Stimulated activated naive CD4-positive, alpha-beta T cell (primary cell): Measurements from ENCODE around the gene NCOA5.
"Not testable (repeated sequence)": the region's sequence is repeated elsewhere in the genome, so short reads cannot be mapped to it uniquely, and the experiment has no call there.

ENCODE experiments used
- DNase-seq, 6 experiments: peaks; one replicate each; lab custom pipeline; 2025; lab: John Stamatoyannopoulos, UW

The NCOA5 gene

DNA sequence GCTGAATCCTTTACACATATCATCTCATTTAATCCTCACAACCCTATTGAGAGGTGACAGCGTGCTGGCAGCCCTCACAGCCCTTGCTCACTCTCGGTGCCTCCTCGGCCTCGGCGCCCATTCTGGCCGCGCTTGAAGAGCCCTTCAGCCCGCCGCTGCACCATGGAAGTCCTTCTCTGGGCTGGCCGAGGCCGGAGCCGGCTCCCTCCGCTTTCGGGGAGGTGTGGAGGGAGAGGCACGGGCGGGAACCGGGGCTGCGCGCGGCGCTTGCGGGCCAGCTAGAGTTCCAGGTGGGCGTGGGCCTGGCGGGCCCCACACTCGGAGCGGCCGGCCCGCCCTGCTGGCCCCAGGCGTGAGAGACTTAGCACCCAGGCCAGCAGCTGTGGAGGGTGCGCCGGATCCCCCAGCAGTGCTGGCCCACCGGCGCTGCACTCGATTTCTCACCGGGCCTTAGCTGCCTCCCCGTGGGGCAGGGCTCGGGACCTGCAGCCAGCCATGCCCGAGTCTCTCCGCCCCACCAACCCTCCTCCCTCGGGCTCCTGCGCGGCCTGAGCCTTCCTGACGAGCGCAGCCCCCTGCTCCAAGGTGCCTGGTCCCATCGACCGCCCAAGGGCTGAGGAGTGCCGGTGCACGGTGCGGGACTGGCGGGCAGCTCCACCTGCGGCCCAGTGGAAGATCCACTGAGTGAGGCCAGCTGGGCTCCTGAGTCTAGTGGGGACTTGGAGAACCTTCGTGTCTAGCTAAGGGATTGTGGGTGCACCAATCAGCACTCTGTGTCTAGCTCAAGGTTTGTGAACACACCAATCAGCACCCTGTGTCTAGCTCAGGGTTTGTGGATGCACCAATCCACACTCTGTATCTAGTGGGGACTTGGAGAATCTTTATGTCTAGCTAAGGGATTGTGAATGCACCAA lies 2.1 kb upstream of the NCOA5 start:
- DNase-seq, result not testable (repeated sequence)

DNA sequence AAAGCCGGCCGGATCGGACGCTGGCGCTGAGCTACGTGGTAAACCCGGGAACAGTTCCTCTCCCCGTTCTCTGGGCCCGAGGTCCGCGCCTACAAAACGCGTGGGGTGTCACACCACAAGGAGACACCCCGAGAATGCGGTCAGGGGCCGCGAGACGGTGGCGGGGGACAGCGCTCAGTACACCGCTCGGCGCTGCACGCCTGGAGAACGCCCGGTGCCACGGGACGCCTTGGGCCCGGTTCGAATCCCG lies 670 bp downstream of the NCOA5 start:
- no peak for DNase-seq

DNA sequence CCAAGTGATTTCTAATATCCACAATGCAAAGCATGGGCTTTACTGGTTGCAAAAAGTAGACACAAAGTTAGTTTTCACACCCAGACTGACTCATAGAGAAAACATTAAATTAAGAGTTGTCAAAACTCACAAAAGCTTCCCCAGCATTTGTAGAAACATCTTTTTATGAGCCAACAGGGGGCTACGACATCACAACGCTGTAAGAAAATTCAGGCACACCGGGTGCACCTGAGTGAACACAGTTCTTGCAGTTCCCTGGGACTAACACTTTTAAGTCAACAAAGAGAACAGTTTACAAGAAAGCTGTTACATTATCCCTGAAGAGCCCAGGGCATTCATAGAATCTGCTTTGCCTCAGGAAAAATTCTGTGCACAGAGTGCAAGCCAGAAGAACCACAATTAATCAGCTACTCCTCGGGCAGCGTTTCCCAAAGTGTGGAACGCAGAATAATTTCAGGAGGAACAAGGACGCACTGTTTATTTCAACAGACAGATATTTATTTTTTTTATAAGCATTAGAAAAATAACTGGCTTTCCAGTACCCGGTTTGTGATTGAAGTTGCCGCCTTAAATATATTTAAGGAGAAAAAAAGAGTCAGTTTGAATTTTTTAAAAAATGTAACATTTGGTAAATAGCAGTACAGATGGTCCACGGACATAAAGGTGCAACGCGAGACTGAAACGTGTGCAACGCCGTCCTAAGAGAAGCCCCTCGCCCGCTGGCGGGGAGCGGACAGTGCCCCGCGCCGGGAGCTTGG lies 1.2 kb downstream of the NCOA5 start:
- DNase-seq, result no peak

DNA sequence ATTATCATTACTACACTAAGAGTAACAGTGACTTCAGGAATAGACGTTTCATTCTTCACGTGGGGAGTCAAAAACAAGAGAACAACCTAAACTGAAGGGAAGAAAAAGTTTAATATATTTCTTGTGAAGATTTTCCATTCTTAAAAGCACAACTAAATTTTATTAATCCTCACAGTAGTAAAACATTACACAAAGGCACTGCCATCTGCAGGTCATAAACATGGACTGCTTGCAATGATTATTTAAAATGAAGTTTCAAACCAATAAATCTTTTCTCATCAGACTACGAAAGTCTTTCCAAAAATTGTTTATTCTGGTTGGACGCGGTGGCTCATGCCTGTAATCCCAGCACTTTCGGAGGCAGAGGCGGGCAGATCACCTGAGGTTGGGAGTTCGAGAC lies 2.6 kb downstream of the NCOA5 start:
- peak in 2 of 6 experiments; percentile 8 to 13 for DNase-seq

DNA sequence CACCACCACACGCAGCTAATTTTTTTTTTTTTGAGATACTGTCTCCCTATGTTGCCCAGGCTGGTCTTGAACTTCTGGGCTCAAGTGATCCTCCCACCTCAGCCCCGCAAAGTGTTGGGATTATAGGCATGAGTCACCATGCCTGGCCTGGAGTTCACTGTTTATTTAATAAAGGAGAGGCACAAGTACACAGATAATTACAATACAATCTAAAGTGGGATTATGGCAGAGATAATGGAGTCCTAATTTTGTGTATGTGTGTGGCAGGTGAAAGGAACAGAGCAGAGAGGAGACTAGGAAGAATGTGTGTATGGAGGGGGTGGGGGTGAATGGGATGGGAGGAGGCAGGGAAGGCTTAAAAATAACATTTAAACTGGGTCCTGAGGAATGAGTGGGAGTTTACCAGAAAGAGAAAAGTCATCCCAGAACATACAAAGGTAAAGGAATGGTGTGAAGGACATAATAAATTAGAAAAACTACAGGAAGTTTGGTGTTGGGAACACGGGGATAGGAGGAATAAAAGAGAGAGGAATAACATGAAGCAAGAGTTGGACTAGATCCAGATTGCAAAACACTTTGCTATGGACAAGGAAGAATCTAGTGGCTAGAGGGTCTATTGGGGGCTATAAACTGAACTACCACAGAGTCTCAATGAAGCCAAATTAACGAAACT lies 4.4 kb downstream of the NCOA5 start:
- DNase-seq, result no peak

DNA sequence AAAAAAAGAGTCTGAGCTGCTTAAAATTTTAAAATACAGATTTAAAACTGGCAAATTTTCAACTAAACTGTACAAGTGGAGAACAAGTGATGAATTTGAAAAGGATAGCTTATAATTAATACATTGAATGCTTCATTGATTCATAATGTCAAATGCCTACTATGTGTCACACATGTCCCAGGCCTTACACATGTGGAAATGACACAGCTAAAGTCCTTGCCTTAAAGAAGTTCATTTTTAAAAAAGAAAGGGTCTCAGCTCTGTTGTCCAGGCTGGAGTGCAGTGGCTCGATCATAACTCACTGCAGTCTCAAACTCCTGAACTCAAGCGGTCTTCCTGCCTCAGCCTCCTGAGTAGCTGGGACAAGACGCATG lies 5.0 kb downstream of the NCOA5 start:
- DNase-seq, result no peak

DNA sequence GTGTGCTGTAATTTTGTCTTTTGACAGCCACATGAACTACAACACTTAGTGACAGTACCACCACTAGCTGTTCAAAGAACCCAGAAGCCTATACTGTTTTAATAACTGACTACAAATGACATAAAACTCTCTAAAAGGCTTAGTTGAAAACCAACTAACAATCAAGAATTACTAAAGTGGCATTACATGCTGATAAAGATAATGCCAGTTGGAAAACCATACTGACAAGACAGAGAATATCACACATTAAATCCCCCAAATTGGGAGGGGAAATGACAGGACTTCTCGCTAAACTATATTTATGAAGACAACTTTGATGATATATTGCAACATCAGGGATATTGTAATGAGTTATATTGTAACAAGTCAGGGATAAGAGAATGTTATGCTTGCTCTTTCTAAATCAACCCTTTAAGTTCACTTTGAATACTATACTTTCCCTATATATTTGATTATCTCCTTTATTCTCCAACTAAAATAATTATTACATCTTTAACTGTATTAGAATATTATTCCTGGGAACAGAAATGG lies 6.2 kb downstream of the NCOA5 start:
- DNase-seq, result no peak

DNA sequence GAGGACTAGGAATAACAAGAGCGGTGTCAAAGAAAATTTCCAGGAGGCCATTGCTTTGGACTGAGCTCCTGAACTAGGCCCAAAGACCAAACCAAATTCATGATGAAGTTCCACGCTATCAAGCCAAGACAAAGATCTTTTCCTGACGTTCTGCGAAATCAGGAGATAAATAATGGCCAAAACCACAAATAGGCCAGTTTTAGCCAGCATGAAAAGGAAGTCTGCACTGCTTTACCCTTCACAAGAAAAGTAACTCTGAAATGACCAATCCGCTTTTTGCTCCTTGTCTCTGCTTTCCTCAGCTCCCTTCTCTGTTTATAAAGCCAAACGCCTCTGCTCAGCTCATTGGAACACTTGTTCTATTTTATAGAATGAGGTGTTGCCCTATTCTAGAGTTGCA lies 6.7 kb downstream of the NCOA5 start:
- DNase-seq, result no peak

DNA sequence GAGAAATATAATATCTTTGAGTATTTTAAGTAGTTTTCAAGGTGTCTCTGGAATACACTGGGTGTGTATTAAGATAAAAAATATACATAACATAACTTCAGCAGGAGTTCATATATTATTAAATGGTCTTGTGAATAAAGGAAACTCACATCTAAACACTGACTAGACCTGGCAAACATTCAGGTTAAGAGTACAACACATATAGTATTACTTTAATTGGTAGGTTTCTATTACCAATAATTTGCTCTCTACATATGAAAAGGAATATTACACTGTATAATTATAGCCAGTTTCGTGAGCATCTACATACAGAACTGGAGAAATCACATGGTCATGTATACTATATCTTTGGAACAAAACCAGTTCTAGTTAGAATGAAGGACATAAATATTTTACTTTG lies 8.7 kb downstream of the NCOA5 start:
- DNase-seq, result no peak

DNA sequence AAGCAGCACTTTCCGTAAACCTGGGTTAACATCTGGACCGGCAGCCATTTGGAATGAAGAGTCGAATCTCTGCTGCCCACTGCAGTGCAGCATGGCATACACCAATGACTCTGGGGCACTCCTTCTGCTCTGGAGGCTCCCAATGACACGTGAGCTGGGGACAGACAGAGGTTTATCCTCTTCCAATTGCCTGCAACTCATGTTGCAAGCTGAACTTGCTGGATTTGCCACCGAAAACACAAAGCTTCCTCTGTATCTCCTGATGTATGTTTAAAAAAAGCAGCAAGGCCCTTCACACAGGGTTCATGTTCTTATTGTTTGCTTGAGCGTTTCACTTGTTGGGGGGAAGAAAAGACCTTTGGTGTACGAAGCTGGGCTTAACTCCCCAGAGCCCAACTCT lies 10.8 kb downstream of the NCOA5 start:
- no peak for DNase-seq

DNA sequence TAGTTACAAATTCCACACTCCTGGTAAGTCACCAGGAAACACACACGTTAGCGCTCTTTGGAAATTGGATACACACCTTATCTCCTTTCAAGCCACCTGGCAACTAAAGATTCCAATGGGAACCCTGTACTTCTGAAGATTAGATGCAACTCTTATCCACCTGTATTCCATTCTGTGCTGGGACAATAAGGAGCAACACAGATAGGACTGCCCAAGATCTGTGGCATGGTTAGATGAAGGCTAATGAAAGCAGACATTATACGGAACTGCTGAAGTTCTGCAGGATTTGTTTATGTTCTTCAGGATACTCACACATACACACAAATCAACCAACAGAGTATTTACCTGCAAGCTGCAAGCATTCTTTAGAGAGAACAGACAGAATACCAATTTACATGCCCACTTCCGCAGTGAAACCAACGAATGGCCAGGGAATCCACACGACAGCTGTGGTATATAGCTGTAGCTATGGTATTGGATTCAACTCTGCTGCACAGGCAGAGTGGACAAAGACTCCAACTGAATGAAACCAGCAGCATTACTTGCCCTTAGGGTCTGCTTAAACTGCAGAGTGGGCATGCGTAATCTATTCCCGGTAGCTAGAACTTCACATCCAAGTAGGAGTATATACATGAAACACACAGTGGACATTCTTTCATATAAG lies 12.0 kb downstream of the NCOA5 start:
- no peak for DNase-seq

DNA sequence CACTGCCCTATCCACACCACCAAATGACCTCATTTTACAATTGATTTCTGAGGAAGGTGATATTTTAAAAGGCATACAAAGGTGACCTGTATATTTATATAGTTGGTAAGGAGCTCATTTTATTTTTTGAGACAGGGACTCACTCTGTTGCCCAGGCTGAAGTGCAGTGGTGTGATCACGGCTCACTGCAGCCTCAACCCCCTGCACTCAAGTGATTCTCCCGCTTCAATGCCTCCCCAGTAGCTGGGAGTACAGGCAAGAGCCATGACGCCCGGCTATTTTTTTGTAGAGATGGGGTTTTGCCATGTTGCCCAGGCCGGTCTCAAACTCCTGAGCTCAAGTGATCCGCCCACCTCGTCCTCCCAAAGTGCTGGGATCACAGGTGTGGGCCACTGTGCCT lies 13.0 kb downstream of the NCOA5 start:
- DNase-seq, result no peak

DNA sequence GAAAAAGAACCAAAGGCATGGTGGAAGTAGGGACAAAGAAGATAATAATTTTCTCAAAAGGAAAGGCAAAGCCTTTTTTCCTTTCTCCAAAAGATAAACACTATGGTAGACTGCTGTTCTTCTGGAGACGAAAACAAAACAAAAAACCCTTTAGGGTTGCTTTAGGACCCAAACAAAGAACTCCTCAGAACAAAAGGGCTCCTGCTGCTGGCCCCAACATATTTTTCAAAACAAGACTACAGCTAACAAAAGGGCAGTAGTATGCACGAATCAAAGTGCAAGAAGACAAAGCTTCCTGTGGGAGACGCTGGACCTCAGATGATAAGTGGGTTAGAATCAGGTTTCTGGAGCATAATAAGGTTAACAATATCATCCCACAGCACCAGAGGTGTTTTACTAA lies 15.8 kb downstream of the NCOA5 start:
- DNase-seq, result no peak

DNA sequence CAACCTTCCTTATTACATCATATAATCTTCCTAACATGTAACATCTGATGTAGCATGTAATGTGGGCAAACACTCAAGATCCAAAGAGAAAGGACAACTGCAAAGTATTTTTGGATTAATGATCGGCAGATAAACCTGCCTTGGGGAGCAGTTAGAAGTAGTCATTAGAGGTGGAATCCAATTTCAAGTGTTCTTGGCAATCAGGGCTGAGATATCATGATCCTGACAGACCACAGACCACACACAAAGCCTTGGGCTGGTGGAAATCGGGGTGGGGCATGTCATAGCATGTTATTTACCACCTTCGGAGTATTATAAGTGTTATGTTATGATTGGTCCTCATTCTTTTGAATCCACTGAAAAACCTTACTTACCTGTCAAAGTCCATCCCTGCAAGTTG lies 16.3 kb downstream of the NCOA5 start:
- no peak for DNase-seq

DNA sequence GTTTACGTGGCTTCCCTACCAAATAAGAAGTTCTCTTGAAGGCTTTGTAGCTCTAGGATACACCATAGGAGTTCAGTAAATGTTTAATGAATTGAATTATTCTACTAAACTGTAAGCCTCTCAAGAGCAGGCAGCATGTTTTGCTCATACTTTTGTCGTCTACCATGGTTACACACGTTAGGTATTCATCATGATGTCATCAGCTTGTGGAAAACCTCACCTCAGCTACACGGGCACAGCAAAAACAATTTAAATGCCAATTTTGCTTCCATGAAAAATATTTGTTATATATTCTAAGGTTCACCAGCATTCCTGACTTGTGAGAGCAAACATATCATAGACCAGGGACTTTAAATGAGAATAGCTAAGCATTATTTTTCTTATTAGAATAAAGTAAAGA lies 16.7 kb downstream of the NCOA5 start:
- no peak for DNase-seq

DNA sequence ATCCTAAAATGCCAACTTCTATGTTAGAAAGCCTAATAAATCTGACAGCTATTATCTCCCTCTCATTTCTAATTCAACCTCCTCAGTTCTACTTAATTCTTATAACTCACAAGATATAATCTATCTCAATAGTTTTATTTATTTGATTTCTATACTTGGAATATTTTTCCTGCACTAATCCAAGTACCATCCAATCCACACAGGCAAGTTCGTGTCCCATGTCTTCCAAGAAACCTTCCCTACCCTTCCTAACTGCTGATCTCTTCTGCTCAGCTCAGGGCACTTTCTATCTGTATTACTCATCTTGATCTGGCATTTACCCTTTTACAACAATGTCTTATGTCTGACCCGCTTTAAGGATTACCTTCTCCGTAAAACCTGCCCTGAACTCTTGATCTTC lies 18.2 kb downstream of the NCOA5 start:
- no peak for DNase-seq

DNA sequence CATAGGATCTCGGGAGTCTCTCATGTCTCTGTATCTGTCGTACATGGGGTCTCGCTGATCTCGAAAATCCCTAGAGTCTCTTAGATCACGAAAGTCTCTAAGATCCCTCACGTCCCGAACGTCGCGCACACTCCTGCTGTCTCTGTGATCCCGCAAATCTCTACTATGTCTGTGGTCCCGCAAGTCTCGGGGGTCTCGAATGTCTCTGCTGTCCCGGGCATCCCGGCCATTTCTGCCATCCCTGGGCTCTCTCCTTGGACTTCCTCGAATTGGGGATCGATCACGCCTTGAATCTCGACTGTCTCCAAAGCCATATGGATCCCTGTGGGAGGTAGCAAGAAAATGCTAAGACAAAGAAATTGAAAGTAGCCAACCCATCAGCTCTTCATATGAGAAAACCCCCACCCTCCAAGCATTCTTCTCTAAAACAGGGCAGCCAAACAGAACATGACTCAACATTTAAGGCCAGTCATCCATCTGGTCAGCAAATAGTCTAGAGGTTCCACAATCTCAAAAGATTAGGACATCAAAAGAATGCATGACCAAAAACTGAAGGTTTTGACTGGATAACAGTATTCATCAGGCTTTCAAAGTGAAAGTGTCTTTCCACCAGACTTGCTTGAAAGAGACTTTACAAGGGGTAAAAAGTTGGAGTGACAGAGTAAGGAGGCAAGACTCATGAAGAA lies 19.4 kb downstream of the NCOA5 start:
- no peak for DNase-seq

DNA sequence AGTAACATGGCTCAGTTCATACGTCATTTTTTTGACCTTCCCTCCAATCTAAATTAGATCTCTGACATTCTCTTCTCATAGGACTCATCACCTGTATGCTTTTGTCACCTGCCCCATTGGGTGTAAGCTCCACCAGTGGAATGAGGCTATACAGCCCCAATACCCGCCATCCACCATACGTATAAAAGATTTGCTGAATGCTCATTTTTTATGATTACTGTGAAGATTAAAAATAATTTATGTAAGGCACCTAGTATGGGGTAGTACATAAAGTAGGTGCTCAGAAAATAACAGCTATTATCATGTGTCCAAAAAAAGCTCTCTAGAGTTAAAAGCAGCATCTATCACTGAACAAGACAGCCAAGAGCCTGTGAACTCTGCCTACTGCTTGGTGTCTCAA lies 24.1 kb downstream of the NCOA5 start:
- no peak for DNase-seq

DNA sequence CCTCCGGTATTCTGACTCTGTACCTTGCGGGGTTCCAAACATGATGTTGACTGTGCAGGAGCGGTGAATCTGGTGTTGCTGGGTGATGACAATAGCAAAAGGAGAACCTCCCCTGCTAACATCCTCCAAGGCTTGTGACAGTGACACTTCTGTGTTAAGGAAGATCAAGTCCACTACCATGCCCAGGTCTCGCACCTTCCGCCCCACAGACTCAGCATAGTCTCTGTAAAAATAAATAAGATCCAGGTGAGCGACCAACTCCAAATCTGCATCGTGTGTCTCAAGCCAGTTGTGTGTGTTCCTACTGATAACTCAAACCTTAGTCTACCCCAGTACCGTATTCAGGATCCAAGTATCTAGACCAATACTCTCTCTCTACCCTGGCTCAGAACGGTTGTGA lies 24.8 kb downstream of the NCOA5 start:
- no peak for DNase-seq

DNA sequence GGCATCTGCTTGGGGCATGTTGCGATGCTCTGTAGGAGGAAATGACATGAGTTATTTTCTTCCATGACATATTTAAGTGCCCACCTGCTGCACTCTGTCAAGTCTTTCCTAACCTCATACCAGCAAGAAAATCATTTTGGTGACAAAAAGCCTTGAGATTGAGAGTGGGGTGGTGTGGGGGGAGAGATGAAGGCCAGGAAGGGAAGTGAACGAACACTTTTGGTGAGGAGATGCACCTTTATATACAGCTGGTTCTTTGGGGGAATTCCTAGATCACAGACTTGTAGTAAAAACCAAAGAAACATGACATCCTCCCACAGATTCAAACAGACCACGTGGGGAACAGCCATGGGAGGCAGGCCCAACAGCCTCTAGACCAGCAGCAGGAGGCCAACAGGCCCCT lies 26.1 kb downstream of the NCOA5 start:
- DNase-seq, result no peak

DNA sequence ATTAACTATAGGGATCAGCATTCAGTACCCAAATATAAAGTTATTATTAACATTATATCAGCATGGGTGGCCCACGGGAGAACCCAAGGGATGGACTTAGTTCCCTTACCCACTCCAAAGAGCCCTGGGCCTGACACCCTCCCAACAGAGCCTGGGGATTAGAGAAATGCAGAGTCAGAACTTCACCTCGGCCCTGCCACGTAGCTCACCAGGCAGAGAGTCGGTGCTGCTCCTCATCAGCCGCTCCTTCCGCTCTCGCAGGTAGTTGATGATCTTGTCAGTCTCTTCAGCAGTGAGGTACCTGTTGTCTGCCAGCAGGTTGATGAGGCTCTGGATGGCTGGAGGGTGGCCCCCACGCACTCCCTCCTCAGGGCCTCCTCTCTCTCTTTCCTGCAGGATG lies 26.6 kb downstream of the NCOA5 start:
- DNase-seq, result no peak

DNA sequence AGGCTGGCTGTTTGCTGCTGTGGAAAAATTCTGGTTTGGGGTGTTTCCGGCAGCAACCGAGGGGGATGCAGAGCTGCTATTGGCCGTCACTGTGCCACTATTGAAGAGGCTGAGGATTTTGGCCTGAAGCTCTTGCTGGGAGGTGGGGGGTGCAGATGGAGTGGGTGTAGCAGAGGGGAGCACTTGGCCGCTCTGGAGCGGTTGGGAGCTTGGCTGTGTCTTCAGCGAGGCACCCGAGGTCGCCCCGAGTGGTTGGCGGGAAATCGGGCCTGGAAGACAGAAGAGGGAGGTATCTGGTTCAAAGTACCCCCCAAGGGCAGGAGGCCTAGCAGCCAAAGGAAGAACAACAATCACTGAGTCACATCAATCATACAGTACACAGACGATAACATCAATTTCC lies 27.1 kb downstream of the NCOA5 start:
- no peak for DNase-seq
